Stimulated activated CD4-positive, alpha-beta T cell treated with anti-CD3 and anti-CD28 coated beads, Interleukin-12 subunit alpha, Interleukin-12 subunit beta, amount 100 ng/mL, for 4 hours (primary cell): ENCODE data around the gene FOXK2.

Source experiments
- DNase-seq: peaks from one replicate; pipeline ENCODE4 v3.0.0-alpha.2; 2020

FOXK2 gene

DNA sequence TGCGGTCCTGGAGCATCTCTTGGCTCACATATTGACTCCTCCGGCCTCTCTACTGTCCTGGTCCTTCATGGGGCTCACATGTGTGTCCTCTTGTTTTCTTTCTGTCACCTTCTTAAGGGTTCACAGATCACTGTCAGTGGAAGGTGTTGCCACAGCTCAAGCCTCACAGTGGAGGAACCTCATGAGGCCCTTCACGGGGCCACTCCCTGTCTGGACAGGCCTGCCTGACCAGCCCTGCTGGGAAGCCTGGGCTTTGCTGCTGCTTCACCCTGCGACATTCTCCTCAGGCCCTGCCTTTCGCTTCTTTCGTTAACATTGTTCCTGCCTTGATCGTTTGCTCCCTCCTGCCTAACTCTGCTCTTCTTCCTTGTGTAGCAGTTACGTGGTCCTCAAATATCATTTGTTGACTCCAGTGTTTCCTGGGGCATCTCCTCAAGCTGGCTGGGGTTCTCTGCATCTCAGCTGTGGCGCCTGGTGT, 72.8 kb downstream of the FOXK2 start:
- no peak for DNase-seq

DNA sequence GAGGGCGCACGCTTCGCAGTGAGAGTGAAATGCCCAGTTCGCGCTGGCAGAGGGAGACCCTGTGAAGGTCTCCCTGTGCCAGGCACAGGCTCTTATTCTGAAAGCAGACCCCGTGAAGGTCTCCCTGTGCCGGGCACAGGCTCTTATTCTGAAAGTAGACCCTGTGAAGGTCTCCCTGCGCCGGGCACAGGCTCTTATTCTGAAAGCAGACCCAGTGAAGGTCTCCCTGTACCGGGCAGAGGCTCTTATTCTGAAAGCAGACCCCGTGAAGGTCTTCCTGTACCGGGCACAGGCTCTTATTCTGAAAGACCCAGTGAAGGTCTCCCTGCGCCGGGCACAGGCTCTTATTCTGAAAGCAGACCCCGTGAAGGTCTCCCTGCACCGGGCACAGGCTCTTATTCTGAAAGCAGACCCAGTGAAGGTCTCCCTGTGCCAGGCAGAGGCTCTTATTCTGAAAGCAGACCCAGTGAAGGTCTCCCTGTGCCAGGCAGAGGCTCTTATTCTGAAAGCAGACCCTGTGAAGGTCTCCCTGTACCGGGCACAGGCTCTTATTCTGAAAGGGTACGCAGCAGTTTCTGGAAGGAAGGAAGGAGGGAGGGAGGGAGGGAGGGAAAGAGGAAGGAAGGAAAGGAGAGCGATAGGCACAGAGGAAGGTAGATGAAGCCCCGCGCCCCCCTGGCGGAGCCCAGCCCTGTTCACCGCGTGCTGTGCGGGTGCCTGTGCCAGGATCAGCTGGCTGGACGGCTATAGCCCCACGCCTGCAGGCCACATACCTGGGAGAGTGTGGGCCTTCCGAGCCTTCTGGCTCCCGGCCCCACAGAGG, 73.4 kb downstream of the FOXK2 start:
- DNase-seq: peak; percentile 21

DNA sequence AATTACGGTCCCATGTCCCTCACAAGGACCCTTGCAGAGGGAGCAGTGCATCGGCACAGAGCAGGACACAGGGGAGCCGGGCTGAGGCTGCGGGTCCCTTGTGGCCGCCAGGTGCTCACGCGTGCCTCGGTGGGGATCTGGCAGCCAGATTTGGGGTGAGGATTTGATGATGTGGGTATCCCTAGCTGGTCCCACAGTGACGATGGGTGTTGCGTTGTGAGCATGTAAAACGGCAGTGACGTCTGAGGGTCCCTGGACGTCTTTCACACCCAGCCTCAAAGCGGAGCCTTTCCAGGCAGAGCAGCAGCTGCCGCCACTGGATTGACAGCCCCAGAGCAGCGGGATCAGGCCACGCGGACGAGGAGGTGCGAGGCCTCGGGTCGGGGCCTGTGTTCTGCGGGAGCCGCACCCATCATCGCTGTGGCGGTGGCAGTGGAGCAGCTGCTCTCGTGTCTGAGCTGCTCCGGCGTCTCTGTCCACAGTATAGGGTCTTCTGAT, 74.1 kb downstream of the FOXK2 start:
- DNase-seq: no peak

DNA sequence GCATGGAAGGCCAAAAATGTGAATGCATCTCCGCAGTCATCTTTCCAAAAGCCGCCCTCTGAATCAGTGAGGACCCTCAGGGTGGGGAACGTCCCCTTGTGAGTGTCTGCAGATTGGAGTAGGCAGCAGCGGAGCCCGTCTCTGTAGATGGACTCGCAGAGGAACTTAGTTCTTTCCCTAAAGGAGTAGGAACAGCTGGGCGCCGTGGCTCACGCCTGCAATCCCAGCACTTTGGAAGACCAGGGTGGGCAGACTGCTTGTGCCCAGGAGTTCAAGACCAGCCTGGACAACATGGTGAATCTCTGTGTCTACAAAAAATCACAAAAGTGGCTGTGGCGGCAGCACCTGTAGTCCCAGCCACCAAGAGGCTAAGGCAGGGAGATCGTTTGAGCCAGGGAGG, 75.0 kb downstream of the FOXK2 start:
- DNase-seq: no peak

DNA sequence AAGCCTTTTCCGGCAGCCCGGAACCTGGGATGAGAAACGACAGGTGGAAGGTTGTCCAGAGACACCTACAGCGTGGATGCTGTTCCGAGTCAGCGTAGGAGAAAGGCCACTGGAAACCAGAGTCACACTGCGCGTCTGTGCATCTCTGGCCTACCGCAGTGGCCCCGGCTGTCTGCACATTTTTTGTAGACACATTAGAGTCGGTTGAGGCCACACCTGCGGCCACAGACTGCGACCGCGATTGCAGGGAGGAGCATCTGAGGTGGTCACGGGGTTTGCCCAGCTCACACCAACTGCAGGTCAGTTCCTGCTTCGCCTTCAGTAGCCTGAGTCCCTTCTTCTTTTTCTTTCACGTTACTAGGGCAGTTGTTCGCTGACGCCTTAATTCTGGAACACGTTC, 76.4 kb downstream of the FOXK2 start:
- DNase-seq: no peak

DNA sequence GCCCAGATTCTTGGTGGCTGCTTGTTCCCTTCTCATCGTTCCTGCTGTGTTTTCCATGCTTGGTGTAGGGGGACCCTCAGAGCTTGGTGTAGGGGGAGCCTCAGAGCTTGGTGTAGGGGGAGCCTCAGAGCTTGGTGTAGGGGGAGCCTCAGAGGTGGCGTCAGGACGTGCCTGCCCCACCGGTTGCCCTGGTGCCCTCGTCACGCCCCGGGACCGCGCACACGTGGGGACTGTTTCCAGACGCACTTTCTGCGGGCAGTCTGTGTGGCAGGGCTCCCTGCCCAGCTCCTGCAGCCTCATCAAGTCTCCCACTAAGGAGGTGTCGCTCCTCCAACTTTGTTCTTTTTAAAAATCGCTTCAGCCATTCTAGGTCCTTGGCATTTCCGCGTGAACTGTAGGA, 76.8 kb downstream of the FOXK2 start:
- no peak for DNase-seq

DNA sequence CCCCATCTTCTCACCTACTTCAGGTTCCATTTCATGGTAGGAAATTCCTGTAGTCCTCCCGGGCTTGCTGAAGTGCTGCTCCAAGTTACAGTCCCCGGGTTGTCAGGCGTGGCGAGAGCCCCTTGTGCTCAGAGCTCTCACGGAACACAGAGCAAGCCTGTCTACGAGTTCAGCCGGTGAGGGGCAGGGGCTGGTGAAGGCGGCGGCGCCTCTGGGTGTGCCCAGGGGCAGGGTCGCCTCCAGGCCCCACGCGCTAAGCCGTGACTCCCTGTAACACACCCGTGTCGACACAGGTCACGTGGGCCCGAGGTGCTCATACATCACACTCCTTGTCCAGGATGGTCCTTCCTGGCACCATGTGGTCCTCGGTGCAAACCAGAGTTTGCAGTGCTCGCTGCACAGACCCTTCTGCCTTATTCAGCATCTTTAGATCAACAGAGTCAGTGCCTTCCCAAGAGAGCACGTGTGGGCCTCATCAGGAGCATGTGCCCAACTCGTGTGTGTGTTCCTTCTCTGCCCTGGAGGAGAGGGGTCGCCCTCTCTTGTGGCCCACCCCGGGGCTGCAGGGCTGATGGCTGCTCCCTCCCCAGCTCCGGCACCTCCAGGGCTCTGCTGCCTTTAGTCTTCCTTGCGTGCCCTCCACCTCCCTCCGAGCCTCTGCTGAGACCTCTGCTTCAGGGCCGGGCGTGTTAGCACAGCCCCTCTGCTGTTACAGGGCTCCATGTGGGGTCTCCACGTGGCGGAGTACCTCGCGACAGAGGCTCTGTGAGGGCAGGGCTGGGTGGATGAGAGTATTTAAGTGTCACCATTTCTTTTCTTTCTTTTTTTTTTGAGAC, 77.5 kb downstream of the FOXK2 start:
- no peak for DNase-seq

DNA sequence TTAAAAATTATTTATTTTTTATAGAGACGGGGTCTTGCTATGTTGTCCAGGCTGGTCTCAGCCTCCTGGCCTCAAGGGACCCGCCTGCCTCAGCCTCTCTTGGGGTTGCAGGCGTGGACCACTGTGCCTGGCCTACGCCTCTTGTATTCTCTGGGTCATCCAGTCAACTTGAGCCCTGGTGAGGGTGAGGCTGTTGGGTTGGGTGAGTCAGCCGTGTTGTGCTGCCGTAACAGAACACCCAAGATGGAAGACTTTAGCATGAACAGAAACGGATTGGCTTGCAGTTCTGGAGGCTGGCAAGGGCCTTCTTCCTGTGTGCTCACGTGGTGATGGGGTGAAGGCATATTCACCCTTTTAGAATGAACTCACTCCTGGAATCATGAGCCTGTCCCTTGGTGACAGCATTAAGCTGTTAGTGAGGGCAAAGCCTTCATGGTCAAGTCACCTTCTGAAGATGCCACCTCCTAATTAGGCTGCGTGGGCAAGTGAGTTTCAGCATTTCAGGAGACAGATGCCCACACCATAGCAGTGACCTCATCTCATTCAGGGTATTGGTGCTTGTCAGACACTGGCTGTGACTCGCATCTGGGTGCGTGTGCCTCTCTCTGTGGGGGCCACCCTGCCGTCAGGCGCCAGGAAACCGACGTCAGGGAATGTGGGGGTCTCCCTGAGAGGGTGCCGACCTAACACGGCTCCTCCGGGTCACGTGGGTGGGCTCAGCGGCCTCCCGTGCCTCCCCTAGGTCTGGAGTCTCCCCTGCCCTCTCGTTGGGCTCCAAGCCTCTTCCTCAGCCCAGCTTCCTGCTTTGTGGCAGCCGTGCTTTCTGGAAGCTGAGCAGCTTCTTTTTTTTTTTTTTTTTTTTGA, 79.0 kb downstream of the FOXK2 start:
- no peak for DNase-seq

DNA sequence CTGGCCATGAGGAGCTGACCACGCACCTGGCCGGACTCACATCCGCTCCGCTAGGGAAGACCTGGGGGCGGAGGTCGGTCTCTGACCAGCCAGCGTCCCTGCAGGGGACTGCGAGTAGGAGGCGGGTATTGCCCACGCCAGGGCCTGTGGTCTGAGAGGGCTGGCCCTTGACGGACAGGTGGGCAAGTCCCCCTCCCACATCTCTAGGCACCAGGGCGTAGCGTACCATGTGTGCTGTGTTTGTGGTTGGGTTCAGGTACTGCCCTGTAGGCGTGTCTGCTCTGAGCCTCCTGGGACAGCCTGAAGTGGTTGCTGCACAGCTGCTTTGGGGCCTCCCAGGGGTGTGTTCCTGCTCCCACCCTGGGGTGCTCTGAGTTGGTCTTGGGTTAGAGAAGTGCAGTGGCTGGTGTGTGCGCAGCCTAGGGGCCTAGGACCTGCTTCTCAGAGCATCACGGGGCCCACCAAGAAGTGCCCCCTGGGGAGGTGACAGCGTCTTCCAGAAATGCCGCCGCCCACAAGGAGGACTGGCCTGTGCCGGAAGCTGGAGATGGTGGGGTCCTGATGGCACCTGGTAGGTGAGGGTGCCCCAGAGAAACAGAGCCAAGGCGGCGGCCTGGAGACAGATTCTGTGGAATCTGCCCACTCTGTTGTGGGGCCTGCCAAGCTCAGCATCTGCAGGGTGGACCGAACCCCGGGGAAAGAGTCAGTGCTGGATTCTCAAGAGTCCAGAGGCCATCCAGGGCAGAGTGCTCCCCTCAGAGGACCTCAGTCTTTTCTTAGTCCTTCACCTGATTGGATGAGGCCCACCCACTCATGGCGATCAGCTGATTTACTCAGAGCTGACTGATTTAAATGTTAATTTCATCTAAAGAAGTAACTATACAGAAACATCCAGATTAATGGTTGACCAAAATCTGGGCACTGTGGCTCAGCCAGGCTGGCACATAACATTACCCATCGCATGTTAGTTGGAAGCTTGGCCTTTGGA, 80.4 kb downstream of the FOXK2 start:
- no peak for DNase-seq

DNA sequence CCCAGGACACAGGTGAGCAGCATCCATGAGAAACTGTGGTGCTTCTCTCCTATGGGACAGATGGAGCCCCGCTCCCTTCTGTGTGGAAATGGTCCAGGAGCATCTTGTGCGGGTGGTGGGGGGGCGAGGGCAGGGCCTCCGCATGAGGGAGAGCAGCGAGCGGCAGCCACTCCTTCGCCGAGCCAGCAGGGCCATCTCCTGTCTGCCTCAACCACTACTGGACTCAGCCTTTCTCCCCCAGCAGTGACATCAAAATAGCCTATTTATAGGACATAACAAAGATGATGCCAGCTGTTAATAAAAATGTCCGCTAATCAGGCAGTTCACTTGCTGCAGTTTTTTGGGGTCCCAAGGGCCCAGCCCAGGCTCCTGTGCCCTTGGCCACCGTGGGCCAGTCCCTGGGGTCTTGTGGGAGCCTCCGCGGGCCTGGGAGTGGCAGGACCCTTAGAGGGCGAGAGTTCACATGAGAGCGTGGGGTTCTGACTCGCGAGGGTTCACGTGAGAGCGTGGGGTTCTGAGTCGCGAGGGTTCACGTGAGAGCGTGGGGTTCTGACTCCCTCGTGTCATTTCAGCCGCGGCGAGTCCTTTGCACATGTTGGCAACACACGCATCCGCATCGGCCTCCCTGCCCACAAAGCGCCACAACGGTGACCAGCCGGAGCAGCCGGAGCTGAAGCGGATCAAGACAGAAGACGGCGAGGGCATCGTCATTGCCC, 81.4 kb downstream of the FOXK2 start:
- no peak for DNase-seq

DNA sequence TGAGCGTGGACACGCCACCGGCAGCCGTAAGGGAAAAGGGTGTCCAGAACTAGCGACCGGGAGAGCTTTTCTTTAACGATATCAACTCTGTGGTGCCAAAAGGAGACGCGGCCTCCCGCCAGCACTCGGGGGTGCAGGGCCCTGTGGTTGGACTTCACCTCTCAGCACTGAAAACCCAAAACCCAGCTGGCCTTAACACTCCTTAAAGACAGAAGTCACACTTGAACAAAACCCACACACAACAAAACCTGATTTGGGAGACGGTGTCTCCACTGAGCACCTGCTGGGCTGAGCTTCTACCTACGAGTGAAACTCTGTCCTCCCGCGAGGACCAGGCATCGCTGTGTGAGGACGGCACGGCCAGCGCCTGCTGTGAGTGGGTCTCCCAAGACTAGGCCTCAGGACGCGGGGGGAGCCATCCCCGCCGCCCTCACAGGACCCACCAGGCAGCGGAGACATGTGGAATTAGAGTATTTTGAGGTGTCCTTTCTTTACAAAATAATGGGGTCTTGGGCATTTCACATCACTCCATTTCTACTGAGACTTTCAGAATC, 82.0 kb downstream of the FOXK2 start:
- no peak for DNase-seq

DNA sequence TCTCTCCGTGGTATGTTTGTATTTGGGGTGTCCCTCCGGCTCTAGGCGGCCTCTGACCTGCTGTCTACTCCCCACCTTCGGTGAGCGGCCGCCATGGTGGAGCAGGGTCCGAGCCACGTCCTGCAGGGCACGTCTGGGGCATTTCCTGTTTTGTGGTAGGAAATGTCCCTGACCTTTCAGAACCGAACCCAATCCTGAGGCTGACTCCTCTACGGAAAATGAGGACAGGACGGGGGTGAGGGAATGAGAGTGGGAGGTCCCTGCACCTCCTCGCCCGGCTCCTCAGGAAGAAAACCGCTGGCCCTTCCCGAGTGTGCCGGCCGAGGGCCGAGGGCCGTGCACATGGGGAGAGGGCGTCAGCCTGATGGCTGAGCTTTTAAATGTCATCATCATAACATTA, 83.0 kb downstream of the FOXK2 start:
- no peak for DNase-seq

DNA sequence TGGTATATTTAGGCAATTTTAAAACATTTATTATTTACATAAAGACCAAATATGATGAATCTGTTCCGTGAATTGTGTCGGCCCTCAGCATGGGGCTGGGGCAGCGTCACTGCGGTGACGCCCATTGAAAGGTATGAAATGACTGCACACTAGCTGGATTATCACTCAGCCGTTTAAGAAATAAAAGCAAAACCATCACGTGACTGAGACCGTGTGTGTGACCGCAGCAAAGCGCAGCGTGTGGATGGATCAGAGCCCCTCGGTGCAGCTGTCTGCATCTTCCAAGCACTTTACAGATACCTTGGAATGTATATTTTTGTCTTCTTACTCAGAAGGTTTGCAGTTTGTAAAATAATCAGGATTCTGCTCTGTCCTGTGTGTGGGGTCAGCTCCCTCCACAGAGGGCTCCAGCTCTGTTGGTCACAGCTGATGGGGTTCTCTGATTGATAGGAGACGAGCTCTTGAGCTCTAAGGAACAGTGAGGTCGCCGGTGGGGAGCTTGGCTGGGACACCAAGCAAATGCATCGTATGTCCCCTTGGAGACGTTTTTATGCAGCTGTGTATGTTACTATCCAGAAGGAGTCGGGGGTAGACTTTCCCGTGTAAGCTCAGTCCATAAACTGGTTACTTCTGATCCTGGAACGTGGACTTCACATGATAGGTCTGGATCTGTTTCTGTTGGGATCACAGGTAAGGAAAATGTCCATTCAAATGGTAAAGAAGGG, 83.6 kb downstream of the FOXK2 start:
- DNase-seq: no peak

DNA sequence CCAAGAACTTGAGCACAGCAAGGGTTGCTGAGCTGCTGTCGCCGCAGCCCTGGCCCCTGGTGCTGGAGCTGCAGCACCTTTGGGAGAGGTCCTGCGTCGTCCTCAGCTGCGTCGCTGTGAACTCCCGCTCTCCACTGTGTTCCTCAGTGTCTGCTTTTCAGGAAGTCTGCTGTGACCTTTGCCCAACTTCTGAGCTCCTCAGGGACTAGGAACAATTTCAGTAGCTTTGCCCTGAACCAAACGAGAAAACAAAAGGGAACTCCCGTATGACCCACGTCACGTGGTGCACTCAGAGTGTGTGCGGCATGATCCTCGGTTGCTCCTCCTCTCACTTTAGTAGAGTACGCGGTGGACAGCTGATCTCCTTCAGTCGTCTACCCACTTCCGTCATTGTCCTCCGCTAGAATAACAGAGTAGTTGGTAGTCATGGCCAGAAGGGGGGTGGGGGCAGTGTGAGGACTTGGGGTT, 84.5 kb downstream of the FOXK2 start:
- no peak for DNase-seq

DNA sequence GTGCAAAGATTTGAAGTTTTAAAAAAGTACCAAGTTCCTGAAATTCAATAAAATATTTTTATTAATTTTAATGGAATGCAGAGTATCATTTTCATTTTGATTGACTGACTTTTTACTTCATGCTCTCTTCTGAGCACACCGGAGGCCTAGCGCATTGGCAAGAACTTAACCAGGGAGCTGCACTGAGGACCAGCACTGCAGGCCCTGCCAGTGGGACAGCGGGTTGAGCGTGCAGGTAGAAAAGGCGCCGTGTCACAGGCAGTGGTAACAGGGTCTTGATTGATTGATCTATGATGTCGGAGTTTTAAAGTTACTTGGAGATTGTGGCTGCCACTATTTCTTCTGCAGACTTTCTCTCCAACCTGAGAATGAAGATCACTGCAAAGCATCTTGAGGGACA, 85.0 kb downstream of the FOXK2 start:
- no peak for DNase-seq

DNA sequence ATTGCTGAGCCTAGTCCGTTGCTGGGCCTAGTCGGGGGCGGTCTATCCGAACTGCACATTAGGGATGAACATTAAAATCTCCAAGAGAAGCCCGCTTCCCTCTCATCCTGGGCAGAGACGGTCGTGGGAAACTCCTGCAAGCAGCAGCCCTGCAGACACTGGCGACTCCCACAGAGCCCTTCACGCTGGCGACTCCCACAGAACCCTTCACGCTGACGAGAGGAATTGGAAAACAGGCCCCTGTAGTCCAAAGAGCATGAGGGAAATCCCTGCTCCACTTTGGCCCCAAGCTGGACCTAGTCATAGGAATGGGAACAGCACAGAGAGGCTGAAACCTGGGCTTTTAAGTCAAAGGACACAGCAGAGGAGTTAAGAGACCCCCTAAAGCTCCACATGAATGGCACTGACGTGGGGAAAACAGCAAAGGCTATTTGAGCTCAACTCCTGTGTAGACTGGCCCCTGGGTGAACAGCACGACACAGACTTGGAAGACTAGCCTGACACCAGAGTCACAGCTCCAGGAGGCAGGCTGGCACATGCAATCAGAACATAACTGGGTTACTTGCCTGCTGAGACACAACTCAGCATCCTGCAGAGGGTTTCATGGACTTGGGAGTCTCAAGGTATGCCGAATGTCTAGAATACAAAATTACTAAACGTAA, 86.5 kb downstream of the FOXK2 start:
- DNase-seq: no peak

DNA sequence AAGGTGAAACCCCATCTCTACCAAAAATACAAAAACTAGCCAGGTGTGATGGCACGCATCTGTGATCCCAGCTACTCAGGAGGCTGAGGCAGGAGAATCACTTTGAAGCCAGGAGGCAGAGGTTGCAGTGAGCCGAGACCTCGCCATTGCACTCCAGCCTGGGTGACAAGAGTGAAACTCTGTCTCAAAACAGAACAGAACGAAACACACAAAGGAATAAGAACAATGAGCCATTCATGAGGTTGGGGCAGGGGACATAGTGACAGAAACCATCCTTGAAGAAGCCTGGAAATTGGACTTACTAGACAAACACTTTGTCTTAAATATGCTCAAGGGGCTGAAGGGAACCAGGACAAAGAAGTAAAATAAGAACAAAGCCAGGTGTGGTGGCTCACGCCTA, 89.3 kb downstream of the FOXK2 start:
- no peak for DNase-seq

DNA sequence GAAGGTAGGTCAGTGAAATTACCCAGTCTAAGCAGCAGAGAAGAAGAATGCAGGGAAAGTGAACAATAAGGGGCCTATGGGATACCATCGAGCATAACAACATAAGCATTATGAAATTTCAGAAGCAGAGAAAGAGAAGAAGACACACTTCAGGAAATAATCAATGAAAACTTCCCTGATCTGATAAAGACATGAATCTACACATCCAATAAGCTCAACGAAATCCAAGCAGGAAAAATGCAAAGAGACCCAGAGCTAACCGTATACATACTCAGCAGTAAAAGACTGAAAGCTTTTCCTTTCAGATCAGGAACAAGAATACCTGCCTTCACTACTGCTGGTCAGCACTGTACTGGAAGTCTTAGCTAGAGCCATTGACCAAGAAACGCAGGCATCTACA, 90.1 kb downstream of the FOXK2 start:
- DNase-seq: no peak
